GM12891 (cell line): ENCODE results near the gene ADGRB3.

ENCODE experiments used
- POLR2A ChIP-seq: IDR thresholded peaks from 2 replicates; pipeline ENCODE4 v1.6.1; 2011; ENCODE audit warnings: low read depth, low read length, control low read depth
- TAF1 ChIP-seq: IDR thresholded peaks from 2 replicates; pipeline ENCODE4 v1.6.1; 2011; ENCODE audit warnings: low read depth, low read length, control low read depth

DNA sequence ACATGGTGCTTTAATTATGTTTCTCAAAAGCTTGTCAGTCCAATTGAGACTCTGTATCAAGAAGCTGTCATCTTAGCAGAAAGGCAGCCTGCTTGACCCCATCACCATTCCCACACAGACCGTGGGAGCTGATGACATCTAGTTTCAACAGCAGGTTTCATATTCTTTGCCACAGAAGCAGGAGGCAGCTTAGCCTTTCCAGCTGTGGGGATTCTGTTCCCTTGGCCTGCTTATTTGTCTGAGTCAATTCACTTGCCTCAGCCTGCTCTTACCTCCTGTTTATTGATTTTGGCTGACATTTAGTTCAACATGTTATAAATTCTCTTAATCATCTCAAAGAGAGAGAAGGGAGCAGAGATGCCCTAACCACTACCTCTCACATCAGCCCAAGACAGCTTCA lies 527.7 kb downstream of the ADGRB3 start:
- TF ChIP-seq POLR2A, result no peak
- no peak for TF ChIP-seq TAF1
